NT2/D1 (cell line): ENCODE measurements around the gene PARD6B.
"Not testable (repeated sequence)": the region's sequence is repeated elsewhere in the genome, so short reads cannot be mapped to it uniquely, and the experiment has no call there.

ENCODE experiments used
- DNase-seq: peaks from one replicate; pipeline ENCODE4 v3.0.0-alpha.2; 2011; ENCODE audit warnings: low read depth, low spot score
- H3K27me3 ChIP-seq: 2 replicates; pipeline ENCODE4 v1.6.0; 2011; ENCODE audit warnings: mild to moderate bottlenecking; ENCODE audit not compliant: insufficient read length, insufficient read depth
- H3K36me3 ChIP-seq: 2 replicates; pipeline ENCODE4 v1.6.1; 2011; ENCODE audit warnings: mild to moderate bottlenecking, low read length, mixed read lengths; ENCODE audit not compliant: insufficient read depth, insufficient read length
- H3K4me1 ChIP-seq: 2 replicates; pipeline ENCODE4 v1.5.1; 2011; ENCODE audit not compliant: insufficient read depth, insufficient read length
- H3K4me3 ChIP-seq: 2 replicates; pipeline ENCODE4 v1.5.1; 2011; ENCODE audit warnings: low read depth; ENCODE audit not compliant: insufficient read length
- H3K9ac ChIP-seq: 2 replicates; pipeline ENCODE4 v1.6.0; 2011; ENCODE audit warnings: low read depth; ENCODE audit not compliant: insufficient read length
- H3K9me3 ChIP-seq: 2 replicates; pipeline ENCODE4 v1.5.1; 2011; ENCODE audit warnings: mild to moderate bottlenecking, low read length; ENCODE audit not compliant: insufficient read depth
- SUZ12 ChIP-seq: IDR thresholded peaks from 2 replicates; pipeline ENCODE4 v1.6.1; 2011; ENCODE audit not compliant: insufficient read length, insufficient read depth; ENCODE audit errors: extremely low read depth
- YY1 ChIP-seq: IDR thresholded peaks from 2 replicates; pipeline ENCODE4 v1.6.1; 2011; ENCODE audit not compliant: insufficient read length, insufficient read depth
- ZNF274 ChIP-seq: IDR thresholded peaks from 2 replicates; pipeline ENCODE4 v1.6.1; 2011; ENCODE audit warnings: mild to moderate bottlenecking, low read depth, low read length

The PARD6B gene

DNA sequence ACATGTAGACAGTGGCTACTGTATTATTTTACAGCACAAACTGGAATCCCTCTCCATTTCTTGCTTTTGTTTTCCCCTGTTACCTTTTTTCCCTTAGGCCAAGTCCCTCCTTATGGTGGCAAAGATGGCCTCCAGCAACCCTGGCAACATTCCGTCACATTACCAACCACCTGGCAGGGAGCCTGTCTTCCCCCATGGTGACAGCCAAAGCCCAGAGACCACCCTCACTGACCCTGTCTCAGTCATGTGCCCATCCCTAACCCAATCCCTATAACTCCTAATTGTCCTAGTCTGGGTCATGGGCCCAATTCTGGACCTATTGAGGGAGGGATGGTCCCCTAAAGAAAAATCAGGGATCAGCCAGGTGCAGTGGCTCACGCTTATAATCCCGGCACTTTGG, 27.6 kb downstream of the PARD6B start:
- Histone ChIP-seq H3K27me3 (no peaks in the 10 kb centered on the region), H3K9ac (no peak overlapping the region), H3K4me3 (no peak overlapping the region), H3K36me3 (no peaks in the 10 kb centered on the region), H3K9me3 (no peaks in the 10 kb centered on the region), H3K4me1 (peaks cover 3% of the 10 kb centered on the region)
- TF ChIP-seq YY1 (no peak), ZNF274 (no peak), SUZ12 (no peak)
- DNase-seq = no peak

DNA sequence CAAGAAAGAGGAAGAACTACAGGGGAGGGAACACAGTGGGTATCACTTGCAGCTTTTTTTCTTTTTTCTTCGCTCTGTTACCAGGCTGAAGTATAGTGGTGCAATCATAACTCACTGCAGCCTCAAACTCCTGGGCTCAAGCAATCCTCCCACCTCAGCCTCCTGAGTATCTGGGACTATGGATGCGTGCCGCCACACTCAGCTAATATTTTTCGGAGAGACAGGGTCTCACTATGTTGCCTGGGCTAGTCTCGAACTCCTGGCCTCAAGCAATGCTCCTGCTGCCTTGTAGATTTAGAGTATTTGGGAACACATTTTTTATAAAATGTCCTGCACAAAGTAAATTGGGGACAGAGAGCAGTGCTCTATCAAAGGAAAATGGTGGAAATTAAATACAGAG, 28.3 kb downstream of the PARD6B start:
- no peak for DNase-seq
- H3K4me3 ChIP-seq = no peak overlapping the region

DNA sequence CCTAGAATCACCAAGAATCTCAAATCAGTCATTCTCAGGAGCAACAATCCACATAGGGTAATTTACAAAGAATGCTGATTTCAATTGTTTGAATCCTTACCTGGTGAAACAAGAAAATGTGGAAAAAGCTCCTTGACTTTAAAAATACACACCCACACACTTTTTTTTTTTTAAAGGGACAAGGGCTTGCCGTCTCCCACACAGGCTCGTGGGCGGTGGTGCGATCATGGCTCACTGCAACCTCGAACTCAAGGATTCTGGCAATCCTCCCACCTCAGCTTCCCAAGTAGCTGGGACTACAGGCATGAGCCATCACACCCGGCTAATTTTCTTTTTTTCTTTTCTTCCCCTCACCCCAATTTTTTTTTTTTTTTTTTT, 30.7 kb downstream of the PARD6B start:
- no peaks in the 10 kb centered on the region for H3K27me3 ChIP-seq
- peaks cover 3% of the 10 kb centered on the region for H3K4me1 ChIP-seq
- no peaks in the 10 kb centered on the region for H3K9me3 ChIP-seq
- TF ChIP-seq ZNF274 (no peak), YY1 (no peak), SUZ12 (no peak)
- H3K36me3 ChIP-seq = no peaks in the 10 kb centered on the region
- no peak overlapping the region for H3K9ac ChIP-seq
- DNase-seq = no peak
- H3K4me3 ChIP-seq = no peak overlapping the region

More for the DNA sequence above, 28.3 kb downstream of the PARD6B start:
- no peaks in the 10 kb centered on the region for H3K27me3 ChIP-seq
- H3K36me3 ChIP-seq = no peaks in the 10 kb centered on the region
- peaks cover 3% of the 10 kb centered on the region for H3K4me1 ChIP-seq
- TF ChIP-seq ZNF274 = no peak
- no peak for TF ChIP-seq SUZ12
- no peak for TF ChIP-seq YY1
- no peaks in the 10 kb centered on the region for H3K9me3 ChIP-seq
- no peak overlapping the region for H3K9ac ChIP-seq

DNA sequence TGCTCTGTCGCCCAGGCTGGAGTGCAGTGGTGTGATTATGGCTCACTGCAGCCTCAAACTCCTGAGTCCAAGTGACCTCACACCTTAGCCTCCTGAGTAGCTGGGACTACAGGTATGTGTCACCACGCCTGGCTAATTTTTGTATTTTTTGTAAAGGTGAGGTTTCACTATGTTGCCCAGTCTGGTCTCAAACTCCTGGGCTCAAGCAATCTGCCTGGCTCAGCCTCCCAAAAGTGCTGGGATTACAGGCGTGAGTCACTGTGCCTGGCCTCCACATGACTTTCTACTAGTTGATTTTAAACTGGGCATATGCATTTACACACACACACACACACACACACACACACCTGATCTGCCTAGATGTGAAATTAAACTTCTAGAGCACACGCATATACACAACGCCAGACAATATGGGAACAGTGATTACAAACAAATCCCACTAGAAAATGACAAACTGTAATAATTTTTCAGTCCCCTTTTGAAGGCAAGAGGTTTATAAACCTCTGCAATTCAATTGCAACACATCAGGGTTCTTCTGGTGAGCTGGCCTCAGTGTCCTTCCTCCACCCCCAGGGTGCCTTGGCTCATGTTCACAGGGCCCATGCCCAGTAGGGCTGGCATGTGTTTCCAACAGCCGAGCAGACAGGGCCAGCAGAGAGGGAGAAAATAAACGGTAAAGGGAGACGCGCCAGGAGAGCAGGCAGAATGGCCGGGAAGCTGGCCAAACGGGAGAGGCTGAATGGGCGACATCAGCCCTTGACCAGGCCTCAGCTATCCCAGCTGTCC, 31.2 kb downstream of the PARD6B start:
- peaks cover 3% of the 10 kb centered on the region for H3K4me1 ChIP-seq

DNA sequence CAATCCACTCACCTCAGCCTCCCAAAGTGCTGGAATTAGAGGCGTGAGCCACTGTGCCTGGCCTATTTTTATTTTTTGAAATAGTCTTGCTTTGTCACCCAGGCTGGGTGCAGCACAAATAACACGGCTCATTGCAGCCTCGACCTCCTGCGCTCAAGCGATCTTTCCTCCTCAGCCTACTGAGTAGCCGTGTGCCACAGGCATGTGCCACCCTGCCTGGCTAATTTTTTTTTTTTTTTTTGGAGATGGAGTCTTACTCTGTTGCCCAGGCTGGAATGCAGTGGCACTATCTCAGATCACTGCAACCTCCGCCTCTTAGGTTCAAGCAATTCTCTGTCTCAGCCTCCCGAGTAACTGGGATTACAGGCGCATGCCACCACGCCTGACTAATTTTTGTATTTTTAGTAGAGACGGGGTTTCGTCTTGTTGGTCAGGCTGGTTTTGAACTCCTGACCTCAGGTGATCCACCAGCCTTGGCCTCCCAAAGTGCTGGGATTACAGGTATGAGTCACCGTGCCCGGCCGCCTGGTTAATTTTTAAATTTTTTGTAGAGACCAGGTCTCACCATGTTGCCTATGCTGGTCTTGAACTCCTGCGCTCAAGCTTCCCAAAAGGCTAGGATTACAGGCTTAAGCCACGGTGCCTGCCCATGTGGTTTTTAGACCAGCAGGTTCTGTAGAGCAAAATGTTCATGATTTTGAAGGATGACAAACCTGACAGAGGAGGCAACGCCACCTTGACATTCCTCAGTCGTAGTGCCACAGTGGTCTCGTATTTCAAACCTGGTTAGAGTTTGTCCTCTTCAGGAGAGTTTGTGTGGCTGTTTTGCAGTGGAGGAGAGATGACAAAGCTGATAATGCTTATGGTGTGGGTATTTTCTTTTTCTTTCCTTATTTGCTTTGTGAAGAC, 32.4 kb downstream of the PARD6B start:
- DNase-seq, H3K27me3 ChIP-seq, H3K9ac ChIP-seq, H3K36me3 ChIP-seq, H3K4me3 ChIP-seq, H3K4me1 ChIP-seq, H3K9me3 ChIP-seq: not testable (repeated sequence)

More for the DNA sequence above, 31.2 kb downstream of the PARD6B start:
- no peak for DNase-seq
- no peaks in the 10 kb centered on the region for H3K36me3 ChIP-seq
- TF ChIP-seq ZNF274 (no peak), YY1 (no peak), SUZ12 (no peak)
- no peak overlapping the region for H3K9ac ChIP-seq
- no peaks in the 10 kb centered on the region for H3K9me3 ChIP-seq
- H3K4me3 ChIP-seq = no peak overlapping the region
- no peaks in the 10 kb centered on the region for H3K27me3 ChIP-seq

DNA sequence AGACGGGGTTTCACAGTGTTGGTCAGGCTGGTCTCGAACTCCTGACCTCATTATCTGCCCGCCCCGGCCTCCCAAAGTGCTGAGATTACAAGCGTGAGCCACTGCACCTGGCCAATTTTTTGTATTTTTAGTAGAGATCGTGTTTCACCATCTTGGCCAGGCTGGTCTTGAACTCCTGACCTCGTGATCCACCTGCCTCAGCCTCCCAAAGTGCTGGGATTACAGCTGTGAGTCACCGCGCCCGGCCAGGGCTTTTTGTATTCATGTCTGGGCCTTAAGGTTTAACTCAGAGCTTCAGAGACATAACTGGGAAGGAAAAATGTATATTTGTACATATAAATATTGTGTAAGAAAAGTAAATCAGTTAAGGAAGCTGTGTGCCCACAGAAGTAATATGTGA, 33.9 kb downstream of the PARD6B start:
- H3K9ac ChIP-seq, H3K9me3 ChIP-seq, H3K36me3 ChIP-seq, H3K27me3 ChIP-seq, H3K4me3 ChIP-seq, H3K4me1 ChIP-seq, DNase-seq: not testable (repeated sequence)

DNA sequence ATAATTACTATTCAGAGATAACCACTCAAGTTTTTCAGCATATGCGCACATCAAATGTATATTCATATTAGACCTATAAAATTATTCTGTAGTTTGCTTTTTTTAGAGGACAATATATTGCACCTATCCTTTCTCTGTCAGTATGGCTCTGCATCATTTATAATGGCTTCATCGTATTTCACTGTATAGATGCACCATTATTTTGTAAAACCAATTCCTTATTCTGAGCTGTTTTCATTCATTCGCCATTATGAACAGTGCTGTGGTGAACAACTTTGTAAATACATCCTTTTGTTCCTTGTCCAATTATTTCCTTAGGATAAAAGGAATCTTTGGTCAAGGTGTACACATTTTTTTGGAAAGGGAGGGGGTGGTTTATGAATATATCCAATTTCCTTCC, 34.3 kb downstream of the PARD6B start:
- TF ChIP-seq YY1 (no peak), ZNF274 (no peak)
- DNase-seq = no peak
- Histone ChIP-seq H3K4me1 (peaks cover 8% of the 10 kb centered on the region), H3K9me3 (no peaks in the 10 kb centered on the region), H3K36me3 (no peaks in the 10 kb centered on the region), H3K27me3 (no peaks in the 10 kb centered on the region), H3K4me3 (no peak overlapping the region), H3K9ac (no peak overlapping the region)

DNA sequence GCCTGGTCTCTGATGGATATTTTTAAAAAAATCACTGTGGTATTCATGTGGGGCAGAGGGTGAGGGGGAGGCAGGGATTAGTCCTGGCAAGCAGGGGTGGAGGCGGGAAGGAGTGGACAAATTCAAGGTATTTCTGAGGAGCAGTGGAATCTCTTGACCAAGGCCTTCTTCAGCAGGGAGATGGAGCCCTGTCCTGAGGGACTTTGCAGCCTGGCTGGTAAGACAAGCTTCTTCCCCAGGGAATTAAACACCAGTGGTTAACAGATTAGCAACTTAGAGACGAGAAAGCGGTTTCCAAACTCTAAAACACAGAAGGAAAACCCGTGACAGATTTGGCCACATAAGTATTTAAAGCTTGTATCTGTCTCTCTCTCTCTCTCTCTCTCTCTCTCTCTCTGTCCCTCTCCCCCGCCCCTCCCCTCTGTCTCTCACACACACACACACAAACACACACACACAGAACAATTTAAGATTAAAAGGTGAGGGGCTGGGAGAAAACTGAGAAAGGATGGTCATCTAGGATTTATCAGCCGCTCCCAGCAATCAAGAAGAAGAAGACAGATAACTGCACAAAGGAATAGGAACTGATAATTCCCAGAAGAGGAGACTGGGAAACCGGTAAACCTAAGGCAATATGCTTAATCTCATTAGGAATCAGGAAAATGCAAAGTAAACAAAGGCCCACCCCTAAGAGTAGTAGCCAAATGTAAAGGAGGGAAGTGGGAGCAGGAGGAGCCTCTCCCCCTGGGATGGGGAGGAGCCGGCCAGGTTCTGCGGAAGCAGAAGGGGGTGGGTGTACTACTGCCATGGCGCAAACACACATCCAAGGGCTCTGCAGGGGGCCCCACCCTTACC, 35.8 kb downstream of the PARD6B start:
- H3K9ac ChIP-seq = peak overlapping the region; percentile 11
- H3K36me3 ChIP-seq, DNase-seq, H3K4me3 ChIP-seq, H3K4me1 ChIP-seq, H3K9me3 ChIP-seq, H3K27me3 ChIP-seq: not testable (repeated sequence)

DNA sequence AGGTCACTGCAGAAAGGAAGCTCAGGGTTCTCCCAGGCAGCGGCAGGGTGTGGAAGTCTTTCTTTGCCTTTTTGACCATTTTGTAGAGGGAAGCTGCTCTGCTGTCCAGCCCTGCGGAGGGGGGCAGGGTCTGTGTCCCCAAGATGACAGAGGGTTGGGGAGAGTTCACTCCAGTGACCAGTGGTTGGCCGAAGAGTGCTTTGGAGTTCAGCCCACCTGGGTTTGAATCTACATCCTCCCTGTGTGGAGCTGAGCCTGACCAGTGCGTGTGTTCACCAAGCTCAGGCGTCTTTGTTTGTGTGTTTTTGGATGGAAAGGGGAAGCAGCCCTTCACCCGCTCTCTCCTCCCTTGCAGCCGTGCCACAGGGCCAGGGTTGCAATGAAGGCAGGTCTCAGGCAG, 37.6 kb downstream of the PARD6B start:
- not testable (repeated sequence) for H3K4me1 ChIP-seq

More for the DNA sequence above, 37.6 kb downstream of the PARD6B start:
- not testable (repeated sequence) for H3K9me3 ChIP-seq, DNase-seq, H3K4me3 ChIP-seq, H3K36me3 ChIP-seq, H3K27me3 ChIP-seq, H3K9ac ChIP-seq
